ENCODE data around the gene ST3GAL5.

DNA sequence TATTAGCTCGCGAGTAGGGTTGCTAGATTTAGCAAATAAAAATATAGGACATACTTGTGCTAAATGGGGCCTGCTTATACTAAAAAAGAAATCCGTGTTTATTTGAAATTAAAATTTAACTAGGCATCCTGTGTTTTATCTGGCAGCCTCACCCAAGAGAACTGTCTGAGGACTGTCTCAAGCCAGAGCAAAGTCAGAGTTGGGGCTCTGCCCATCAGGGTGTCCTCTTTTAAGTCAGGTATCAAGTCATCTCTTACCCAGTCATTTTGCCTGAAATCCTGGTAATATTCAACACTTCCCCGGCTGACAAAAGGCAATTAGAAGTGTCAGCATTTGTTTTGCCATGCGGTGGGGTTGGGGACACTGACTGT lies 48.3 kb upstream of the ST3GAL5 start:
- TF ChIP-seq CTCF (IDR thresholded peaks at IDR 0.05; ENCODE audit: borderline replicate concordance, extremely low read depth, low read length, poor library complexity, severe bottlenecking) (no peak), EZH2 (IDR thresholded peaks at IDR 0.05; ENCODE audit: borderline replicate concordance, low read depth, low read length, severe bottlenecking) (no peak)
